Head of caudate nucleus (tissue), 42 donors: Measurements from ENCODE around the gene NCDN.

Experiments
- DNase-seq, 42 donors: peaks; one replicate each; pipeline versions ENCODE4 v3.0.0 to v3.0.0-alpha.2; 2020 to 2021; ENCODE audit warnings: mixed read lengths in 7 of 42
- intact Hi-C: fragments of 100-400 bp; cut with DNase I; formaldehyde crosslinking; loops from one replicate; pipeline ENCODE4 v1.15.0; 2022

Gene NCDN

GRCh38 chr1:35557611-35558373 is at the start of gene NCDN:
Gene NCDN (plus strand): TSS chr1:35557799. CDS start chr1:35558191, 392 bp downstream.
- intact Hi-C loops: loop anchor here (5.0 kb wide), 1 partner anchor 365 kb away; the partner anchor contains the start of gene SFPQ
- peak; percentile 92 to 99 (median 96) for DNase-seq

DNA sequence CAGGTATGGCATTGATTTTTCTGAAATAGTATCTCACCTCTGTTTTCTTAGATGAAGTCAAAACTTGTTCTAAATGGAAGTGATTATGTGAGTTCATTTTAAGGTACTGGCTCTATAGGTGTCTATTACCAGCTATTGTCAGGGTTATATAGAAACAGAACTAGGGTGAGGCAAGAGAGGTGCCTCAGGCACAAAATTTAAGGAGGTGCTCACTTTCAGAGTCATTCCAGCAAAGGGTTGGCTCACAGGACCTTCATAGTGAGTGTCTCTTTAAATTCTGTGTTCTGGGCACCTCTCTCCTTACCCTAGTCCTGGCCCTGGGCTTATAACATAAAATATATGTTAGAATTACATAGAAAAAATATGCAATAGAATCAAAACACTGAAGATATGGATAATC is 49.7 kb upstream of the NCDN start:
- intact Hi-C loops: no loop called here
- no peak for DNase-seq

DNA sequence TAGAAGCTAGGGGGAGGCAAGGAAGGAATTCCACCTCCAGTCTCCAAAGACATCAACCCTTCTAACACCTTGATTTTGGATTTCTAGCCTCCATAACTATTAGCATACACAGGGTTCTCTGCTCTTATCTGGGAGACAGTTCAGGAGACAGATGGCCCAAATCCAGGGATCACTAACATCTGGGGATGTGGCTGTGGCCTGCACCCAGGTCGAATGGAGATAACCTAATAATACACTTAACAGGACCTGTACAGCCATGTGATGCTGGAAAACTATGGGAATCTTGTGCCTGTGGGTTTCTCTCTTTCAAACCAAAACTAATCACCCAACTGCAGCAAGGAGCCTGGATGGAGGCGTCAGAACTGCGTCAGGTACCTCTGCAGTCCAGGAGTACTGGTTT is 48.0 kb upstream of the NCDN start:
- intact Hi-C loops: no loop called here

GRCh38 chr1:35511305-35511704 is 46.3 kb upstream of the NCDN start:
- intact Hi-C loops: no loop called here
- DNase-seq: no peak

More for the DNA sequence above, 48.0 kb upstream of the NCDN start:
- peak in 1 of 42 donors; percentile 55 for DNase-seq

- DNase-seq: no peak
- intact Hi-C loops: no loop called here
Observed at GRCh38 chr1:35518183-35518582, 39.4 kb upstream of the NCDN start.

- no peak for DNase-seq
- intact Hi-C loops: no loop called here
Observed at GRCh38 chr1:35519432-35519831, 38.2 kb upstream of the NCDN start.

- no peak for DNase-seq
- intact Hi-C loops: no loop called here
Observed at GRCh38 chr1:35524106-35524505, 33.5 kb upstream of the NCDN start.

- intact Hi-C loops: no loop called here
- DNase-seq: no peak
Observed at GRCh38 chr1:35530168-35530567, 27.4 kb upstream of the NCDN start.

DNA sequence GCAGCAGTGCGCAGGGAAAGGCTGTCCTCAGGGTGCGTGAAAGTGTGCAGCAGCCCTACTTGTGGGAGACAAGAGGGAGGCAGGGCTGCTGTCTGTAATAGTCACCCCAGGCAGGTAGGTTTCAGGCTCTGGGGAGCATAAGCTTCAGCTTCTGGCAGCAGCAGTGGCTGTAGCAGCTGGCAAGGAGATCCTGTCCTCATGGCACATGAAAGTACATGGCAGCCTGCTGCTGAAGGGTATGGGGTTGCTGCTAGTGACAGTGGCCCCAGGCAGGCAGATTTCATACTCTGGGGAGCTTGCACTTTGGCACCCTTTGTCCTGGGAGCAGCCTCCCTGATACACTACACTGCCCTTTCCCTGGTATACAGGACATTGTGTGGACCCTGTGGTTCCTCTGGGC is 26.7 kb upstream of the NCDN start:
- DNase-seq: no peak

DNA sequence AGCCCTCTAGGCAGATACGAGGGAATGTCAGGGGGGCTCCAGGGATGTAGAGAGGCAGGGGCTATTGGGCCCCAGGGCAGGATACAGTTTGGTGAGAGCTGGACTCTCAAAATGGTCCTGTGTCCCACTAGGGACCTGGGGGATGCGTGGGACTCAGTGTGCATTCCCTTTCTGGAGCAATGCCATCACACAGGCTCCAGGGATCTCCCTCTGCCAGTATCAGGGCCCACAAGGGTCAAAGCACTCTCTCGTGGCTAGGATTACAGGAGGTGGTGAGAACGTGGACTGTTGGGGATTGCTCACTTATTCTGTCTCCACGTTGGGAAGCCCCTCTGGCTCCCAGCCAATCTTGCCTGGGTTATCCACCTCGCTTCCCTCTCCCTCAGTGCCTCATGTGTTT is 26.2 kb upstream of the NCDN start:
- intact Hi-C loops: no loop called here
- DNase-seq: no peak

More for the DNA sequence above, 26.7 kb upstream of the NCDN start:
- intact Hi-C loops: no loop called here

GRCh38 chr1:35532497-35533223 is 24.9 kb upstream of the NCDN start:
- intact Hi-C loops: no loop called here
- DNase-seq: peak in 26 of 42 donors; percentile 12 to 79 (median 40)

DNA sequence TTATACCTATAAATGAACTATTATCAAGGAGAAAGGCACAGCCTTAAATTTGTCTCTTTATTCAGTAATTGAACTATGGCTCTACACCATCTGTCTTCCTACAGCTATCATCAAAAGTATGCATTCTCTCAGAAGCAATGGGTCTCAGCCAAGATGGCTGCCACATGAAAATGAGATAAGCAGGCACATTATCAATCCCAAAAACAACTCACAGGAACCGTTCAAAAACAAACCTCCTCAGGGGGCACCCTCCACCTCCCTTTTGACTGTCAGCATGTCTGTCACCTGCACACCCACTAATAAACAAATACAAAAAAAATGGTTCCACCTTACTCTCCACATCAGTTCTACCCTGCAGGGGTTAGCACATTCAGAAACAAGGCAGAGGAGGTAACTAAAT is 24.0 kb upstream of the NCDN start:
- intact Hi-C loops: no loop called here
- DNase-seq: no peak

- intact Hi-C loops: no loop called here
- DNase-seq: no peak
Observed at GRCh38 chr1:35535243-35535642, 22.4 kb upstream of the NCDN start.

DNA sequence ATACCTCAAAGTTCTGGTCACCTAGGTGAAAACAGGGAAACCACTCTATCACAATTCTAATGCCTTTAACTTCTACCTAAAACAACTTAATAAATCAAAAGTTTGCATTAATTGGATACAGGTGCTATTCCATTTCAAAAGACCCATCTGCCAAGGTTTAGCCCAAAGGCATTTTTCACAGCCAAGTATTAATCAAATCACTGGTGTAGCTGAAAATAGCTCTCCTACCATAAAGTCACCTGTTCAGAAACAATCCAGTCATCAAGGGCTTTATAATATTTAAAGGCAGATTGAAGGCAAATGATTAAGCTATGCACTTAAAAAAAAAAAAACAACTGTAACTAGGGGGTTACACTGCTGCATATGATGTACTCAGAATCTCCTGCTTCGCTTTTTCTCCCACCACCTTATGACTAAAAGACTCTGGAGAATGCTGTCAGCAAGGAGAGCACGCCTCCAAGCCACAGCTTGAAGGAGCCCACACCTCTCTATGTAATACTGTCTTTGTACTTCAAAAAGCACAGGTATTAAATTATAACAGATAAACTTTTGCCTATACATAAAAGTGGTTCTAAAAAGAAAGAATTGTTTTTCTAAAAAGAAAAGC is 20.9 kb upstream of the NCDN start:
- peak in 30 of 42 donors; percentile 22 to 87 (median 60) for DNase-seq
- intact Hi-C loops: no loop called here

DNA sequence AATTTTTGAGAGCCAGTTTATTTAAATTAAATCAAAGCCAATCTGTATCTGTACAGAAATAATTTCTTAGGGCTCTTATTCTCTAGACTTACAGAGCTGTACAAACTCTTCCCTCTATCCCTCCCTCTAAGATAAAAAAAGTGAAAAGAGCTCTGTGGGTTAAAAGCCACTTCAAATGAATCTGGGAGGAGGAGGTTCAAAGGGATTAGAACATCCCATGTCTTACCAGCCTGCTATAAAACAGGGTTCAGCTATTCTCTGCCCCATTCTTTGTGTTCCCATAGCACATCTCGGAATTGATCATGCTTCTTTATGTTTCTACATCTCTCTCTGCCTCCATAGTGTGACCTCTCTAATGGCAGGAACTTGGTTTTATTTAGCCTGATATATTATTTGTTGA is 19.8 kb upstream of the NCDN start:
- intact Hi-C loops: no loop called here
- DNase-seq: no peak

GRCh38 chr1:35539073-35539823 is 18.4 kb upstream of the NCDN start:
- peak in 11 of 42 donors; percentile 17 to 60 (median 50) for DNase-seq
- intact Hi-C loops: no loop called here

GRCh38 chr1:35539824-35540261 is 17.8 kb upstream of the NCDN start:
- peak in 7 of 42 donors; percentile 20 to 61 (median 41) for DNase-seq
- intact Hi-C loops: loop anchor here (5.0 kb wide), 1 partner anchor 88 kb away; no protein-coding TSS in a partner anchor

GRCh38 chr1:35544976-35545375 is 12.6 kb upstream of the NCDN start:
- DNase-seq: peak in 28 of 42 donors; percentile 34 to 85 (median 66)
- intact Hi-C loops: loop anchor here (5.0 kb wide), 1 partner anchor 93 kb away; no protein-coding TSS in a partner anchor

DNA sequence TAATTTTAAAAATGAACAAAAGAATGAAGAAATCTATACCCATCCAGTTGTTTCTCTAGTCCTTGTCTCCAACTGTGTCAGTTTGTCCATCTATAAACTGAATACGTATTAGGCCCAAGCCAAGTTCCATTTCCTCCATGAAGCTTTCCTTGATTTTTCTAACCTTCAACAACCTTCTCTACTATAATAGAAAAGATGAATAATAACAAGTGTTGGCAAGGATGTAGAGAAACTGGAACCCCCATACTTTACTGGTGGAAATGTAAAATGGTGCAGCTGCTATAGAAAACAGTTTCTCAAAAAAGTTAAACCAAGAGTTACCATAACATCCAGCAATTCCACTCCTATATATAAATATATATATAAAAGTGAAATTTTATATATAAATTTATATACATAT is 11.0 kb upstream of the NCDN start:
- intact Hi-C loops: no loop called here
- no peak for DNase-seq
